Measurements from ENCODE around the gene SYS1.

GRCh38 chr20:45323731-45324130, 39.2 kb upstream of the SYS1 start:
- TF ChIP-seq CTCF (IDR thresholded peaks at IDR 0.05; ENCODE audit: low read length), result no peak
- no peak for TF ChIP-seq EZH2 (IDR thresholded peaks at IDR 0.05; ENCODE audit: borderline replicate concordance, low read length)

All from OCI-LY1 (cell line).